GM10248 (cell line): Measurements from ENCODE around the gene CHD9NB.
A peak's percentile ranks its signal among the peaks of the same experiment; 100 is the strongest.

Source experiments
- CTCF ChIA-PET: fragments of 300-600 bp; sonication (Branson Sonifier 250); formaldehyde crosslinking; extraction: SDS; loops from one replicate; lab custom pipeline; 2021; ENCODE audit warnings: antibody characterized with exemption; lab: Yijun Ruan, JAX
- POLR2A ChIA-PET: fragments of 350-650 bp; sonication (Branson Sonifier 250); formaldehyde crosslinking; extraction: SDS; loops from one replicate; lab custom pipeline; 2020; ENCODE audit warnings: antibody characterized with exemption; lab: Yijun Ruan, JAX
- DNase-seq: peaks from one replicate; pipeline ENCODE4 v3.0.0; 2012; ENCODE audit errors: extremely low spot score
- CTCF ChIP-seq: IDR thresholded peaks from 2 replicates; pipeline ENCODE4 v1.5.1; 2012; ENCODE audit warnings: mild to moderate bottlenecking, low read depth; ENCODE audit errors: extremely low read depth, missing control alignments, control extremely low read depth

The CHD9NB gene

GRCh38 chr16:53052519-53053501 is at the start of gene CHD9NB:
Gene CHD9NB, minus strand, starts transcription at chr16:53052897. Its CDS starts 8,739 bp downstream, at chr16:53044158.
- TF ChIP-seq CTCF, result no peak
- ChIA-PET POLR2A (no interaction called here), CTCF (interaction anchor here (0.7 to 3.9 kb wide), 4 partner anchors 12 to 247 kb away, joined by 3 to 33 read pairs (median 17); no protein-coding TSS in a partner anchor)

GRCh38 chr16:53100889-53101288 is 48.2 kb upstream of the CHD9NB start:
- ChIA-PET CTCF (interaction anchor here (0.9 to 4.0 kb wide), 5 partner anchors 10 to 46 kb away, joined by 3 to 29 read pairs (median 7); partner anchors contain the start of gene CHD9), POLR2A (no interaction called here)
- no peak for TF ChIP-seq CTCF
- DNase-seq, result no peak

More at GRCh38 chr16:53052519-53053501, at the start of gene CHD9NB:
- DNase-seq, result no peak

- ChIA-PET POLR2A (interaction anchor here (1.6 kb wide), 1 partner anchor 20 kb away, joined by 6 read pairs; no protein-coding TSS in a partner anchor), CTCF (interaction anchor here (0.7 to 4.0 kb wide), 9 partner anchors 11 to 108 kb away, joined by 3 to 29 read pairs (median 7); partner anchors contain the start of gene CHD9)
- no peak for TF ChIP-seq CTCF
- no peak for DNase-seq
These were observed 47.5 kb upstream of the CHD9NB start for GRCh38 chr16:53100131-53100748.

- POLR2A ChIA-PET, result interaction anchor here (0.6 to 1.6 kb wide), 7 partner anchors 8 to 36 kb away, joined by 3 to 6 read pairs (median 4); no protein-coding TSS in a partner anchor
- CTCF ChIA-PET, result interaction anchor here (0.7 to 4.0 kb wide), 12 partner anchors 11 to 109 kb away, joined by 4 to 29 read pairs (median 6); partner anchors contain the start of gene CHD9
- TF ChIP-seq CTCF, result no peak
- peak; percentile 65 for DNase-seq
These were observed 46.8 kb upstream of the CHD9NB start for GRCh38 chr16:53099318-53100130.

GRCh38 chr16:53098526-53099317 is 46.0 kb upstream of the CHD9NB start:
- ChIA-PET CTCF (interaction anchor here (0.9 to 4.0 kb wide), 11 partner anchors 11 to 110 kb away, joined by 4 to 29 read pairs (median 6); partner anchors contain the start of gene CHD9), POLR2A (interaction anchor here (0.6 to 1.6 kb wide), 6 partner anchors 13 to 36 kb away, joined by 3 to 6 read pairs (median 4); no protein-coding TSS in a partner anchor)
- TF ChIP-seq CTCF, result no peak
- DNase-seq, result peak; percentile 72
